ENCODE measurements around the gene KRTAP10-2. TPM values are rescaled to one million over a fixed set of nuclear protein-coding genes. Genes with fewer than 3 reads are reported as not detected.

Gene KRTAP10-2
- total and polyA plus RNA-seq, 2 of the 4 experiments (the other 2 are of a cell fraction), result not detected

GRCh38 chr21:44518686-44519085, 32.6 kb downstream of the KRTAP10-2 start:
- Histone ChIP-seq H3K4me3 (ENCODE audit: insufficient read depth, low read depth, low read length) (no peak overlapping the region), H4K20me1 (ENCODE audit: insufficient read depth, low read length) (no peaks in the 10 kb centered on the region), H3K4ac (ENCODE audit: low read depth, low read length) (no peak overlapping the region), H3K27ac (ENCODE audit: insufficient read depth, low read length) (no peak overlapping the region), H4K5ac (ENCODE audit: low read depth, low read length) (no peak overlapping the region), H3K4me2 (ENCODE audit: low read depth, low read length) (no peak overlapping the region), H3K23ac (ENCODE audit: low read depth, low read length) (no peak overlapping the region), H3K9me1 (ENCODE audit: insufficient read depth, low read length) (no peaks in the 10 kb centered on the region), H3K9ac (ENCODE audit: low read depth, low read length) (no peak overlapping the region), H2AK5ac (ENCODE audit: low read depth, low read length) (no peak overlapping the region), H2AFZ (replicated peaks; ENCODE audit: low read length, poor library complexity) (no peak overlapping the region), H3K4me1 (ENCODE audit: control insufficient read depth, insufficient read depth, low read length) (no peaks in the 10 kb centered on the region), H3K27me3 (ENCODE audit: control insufficient read depth, insufficient read depth, low read length) (no peaks in the 10 kb centered on the region), H2AK9ac (replicated peaks; ENCODE audit: low read depth, low read length, poor library complexity) (no peak overlapping the region), H3K18ac (ENCODE audit: low read depth, low read length) (no peak overlapping the region), H4K8ac (ENCODE audit: low read depth in 2 of 2, low read length in 2 of 2) (no peak overlapping the region), H3K79me1 (ENCODE audit: low read depth in 1 of 2, low read length in 2 of 2) (no peaks in the 10 kb centered on the region), H4K91ac (ENCODE audit: insufficient read depth, low read depth, low read length) (no peak overlapping the region), H3K36me3 (ENCODE audit: control insufficient read depth, insufficient read depth, low read length) (no peaks in the 10 kb centered on the region), H3K14ac (replicated peaks; ENCODE audit: low read depth, low read length) (no peak overlapping the region), H2BK5ac (ENCODE audit: low read depth, low read length, poor library complexity, severe bottlenecking) (no peak overlapping the region), H2BK15ac (ENCODE audit: low read depth, low read length) (no peak overlapping the region), H2BK120ac (ENCODE audit: low read depth, low read length) (no peak overlapping the region), H2BK20ac (ENCODE audit: low read depth, low read length) (no peak overlapping the region), H3K56ac (ENCODE audit: extremely low read depth, insufficient read depth, low read length) (no peak overlapping the region), H3K9me3 (ENCODE audit: control insufficient read depth, insufficient read depth, low read length) (peaks cover 11% of the 10 kb centered on the region; the same call in 1 of the 2 replicates)
- CTCF ChIA-PET, result no interaction called here
- WGBS, 2 experiments (ENCODE audit: extremely low coverage in 2 of 2, insufficient read length in 1 of 2), result 65% methylated on average over 5 of the region's 12 CpGs; no CpG with 5 or more reads in 1 of the 2 experiments
- ATAC-seq (ENCODE audit: low read depth) (no peak), DNase-seq (no peak)
- intact Hi-C loops (cut with micrococcal nuclease) (no loop called here), in situ Hi-C loops (cut with MboI; ENCODE audit: low sequenced_read_pairs) (loop anchor here (25.0 kb wide), 1 partner anchor 419 kb away; the partner anchor contains the start of gene SLX9), dilution Hi-C loops (cut with HindIII; ENCODE audit: low sequenced_read_pairs, unreplicated experiment) (no loop called here)
- POLR2A ChIA-PET (ENCODE audit: unreplicated experiment), result no interaction called here
- TF ChIP-seq FOS (IDR thresholded peaks at IDR 0.05; ENCODE audit: low read depth, low read length) (no peak), MAZ (IDR thresholded peaks at IDR 0.05; ENCODE audit: borderline replicate concordance, low read depth, low read length) (no peak), RCOR1 (IDR thresholded peaks at IDR 0.05; ENCODE audit: insufficient replicate concordance, low read length) (no peak), RFX5 (IDR thresholded peaks at IDR 0.05; ENCODE audit: low read depth, low read length) (no peak), CEBPB (IDR thresholded peaks at IDR 0.05; ENCODE audit: low read depth, low read length) (no peak), NFE2L2 (IDR thresholded peaks at IDR 0.05; ENCODE audit: low read depth, low read length) (no peak), CHD1 (IDR thresholded peaks at IDR 0.05; ENCODE audit: low read depth, low read length) (no peak), POLR2A (IDR thresholded peaks at IDR 0.05; ENCODE audit: low read depth, low read length) (no peak), MXI1 (IDR thresholded peaks at IDR 0.05; ENCODE audit: borderline replicate concordance, low read depth, low read length) (no peak), CTCF (conservative IDR thresholded peaks at IDR 0.05; ENCODE audit: low read depth, low read length) (no peak)
- TF ChIP-seq, protein P1, sequence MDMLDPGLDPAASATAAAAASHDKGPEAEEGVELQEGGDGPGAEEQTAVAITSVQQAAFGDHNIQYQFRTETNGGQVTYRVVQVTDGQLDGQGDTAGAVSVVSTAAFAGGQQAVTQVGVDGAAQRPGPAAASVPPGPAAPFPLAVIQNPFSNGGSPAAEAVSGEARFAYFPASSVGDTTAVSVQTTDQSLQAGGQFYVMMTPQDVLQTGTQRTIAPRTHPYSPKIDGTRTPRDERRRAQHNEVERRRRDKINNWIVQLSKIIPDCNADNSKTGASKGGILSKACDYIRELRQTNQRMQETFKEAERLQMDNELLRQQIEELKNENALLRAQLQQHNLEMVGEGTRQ (IDR thresholded peaks at IDR 0.05; ENCODE audit: low read depth, low read length), result no peak
- BruUV-seq (replicated peaks), result no TSS peak

Measured in IMR-90 (cell line).